CD4-positive, alpha-beta memory T cell (primary cell): ENCODE results near the gene ACTL8. TPM values are rescaled to one million over a fixed set of nuclear protein-coding genes. Genes with fewer than 3 reads are reported as not detected.
A peak's percentile ranks its signal among the peaks of the same experiment; 100 is the strongest.

ENCODE experiments used
- CTCF ChIA-PET: fragments of 350-600 bp; sonication (Branson Sonifier 250); formaldehyde crosslinking; loops from one replicate; lab custom pipeline; 2021; ENCODE audit warnings: inconsistent platforms; ENCODE audit not compliant: partially characterized antibody; lab: Charles Lee
- POLR2A ChIA-PET: fragments of 350-600 bp; sonication (Branson Sonifier 250); formaldehyde crosslinking; loops from one replicate; lab custom pipeline; 2021; ENCODE audit not compliant: partially characterized antibody; lab: Charles Lee
- DNase-seq, 5 donors: peaks; one replicate each; pipeline versions ENCODE4 v3.0.0 to v3.0.0-alpha.2; 2020 to 2022; ENCODE audit warnings: mixed read lengths in 1 of 5
- H3K27ac ChIP-seq: one replicate; pipeline ENCODE4 v1.7.0; 2013; ENCODE audit warnings: low read depth, low read length
- H3K27me3 ChIP-seq: 2 replicates; pipeline ENCODE4 v1.7.0; 2013; ENCODE audit warnings: mild to moderate bottlenecking, low read length, moderate library complexity; ENCODE audit not compliant: insufficient read depth
- H3K36me3 ChIP-seq: 2 replicates; pipeline ENCODE4 v1.7.0; 2013; ENCODE audit warnings: mild to moderate bottlenecking, low read length, moderate library complexity; ENCODE audit not compliant: insufficient read depth
- H3K4me1 ChIP-seq: 2 replicates; pipeline ENCODE4 v1.7.0; 2013; ENCODE audit warnings: mild to moderate bottlenecking, low read length, moderate library complexity; ENCODE audit not compliant: insufficient read depth
- H3K4me3 ChIP-seq, 2 donors: one replicate each; pipeline ENCODE4 v1.7.0; 2013; ENCODE audit warnings: low read length in 2 of 2, mild to moderate bottlenecking in 1 of 2
- H3K9me3 ChIP-seq, 2 donors: one replicate each; pipeline ENCODE4 v1.7.0; 2013; ENCODE audit warnings: low read length in 2 of 2, control low read depth in 1 of 2; ENCODE audit not compliant: control insufficient read depth in 1 of 2
- H3K27ac Mint-ChIP-seq, 7 donors: one replicate each; pipeline ENCODE4 v1.8.0; 2020 to 2021; ENCODE audit warnings: mixed read lengths in 7 of 7, mild to moderate bottlenecking in 6 of 7, inconsistent platforms in 3 of 7, moderate library complexity in 3 of 7
- H3K27me3 Mint-ChIP-seq, 2 donors: one replicate each; pipeline ENCODE4 v1.8.0; 2020 to 2021; ENCODE audit warnings: mixed read lengths in 2 of 2
- H3K36me3 Mint-ChIP-seq, 2 donors: one replicate each; pipeline ENCODE4 v1.8.0; 2020 to 2021; ENCODE audit warnings: mixed read lengths in 2 of 2, inconsistent platforms in 1 of 2, mild to moderate bottlenecking in 1 of 2
- H3K4me1 Mint-ChIP-seq, 4 donors: one replicate each; pipeline ENCODE4 v1.8.0; 2020 to 2021; ENCODE audit warnings: mixed read lengths in 4 of 4, mild to moderate bottlenecking in 1 of 4
- H3K4me3 Mint-ChIP-seq, 8 donors: one replicate each; pipeline ENCODE4 v1.8.0; 2020 to 2021; ENCODE audit warnings: mixed read lengths in 8 of 8, mild to moderate bottlenecking in 7 of 8, moderate library complexity in 6 of 8, inconsistent platforms in 3 of 8
- H3K9me3 Mint-ChIP-seq, 8 donors: one replicate each; pipeline ENCODE4 v1.8.0; 2020 to 2021; ENCODE audit warnings: mixed read lengths in 8 of 8, mild to moderate bottlenecking in 5 of 8, inconsistent platforms in 3 of 8, moderate library complexity in 1 of 8
- intact Hi-C: fragments of 100-400 bp; cut with micrococcal nuclease; formaldehyde crosslinking; loops from one replicate; pipeline ENCODE4 v1.15.1; 2023
- polyA plus RNA-seq, 2 donors: library from polyadenylated mRNA; unstranded; fragments of 300-500 nt; fragmentation: Illumina TruSeq; gene quantifications; one replicate each; pipeline ENCODE4 v1.2.3, GENCODE V29; 2021
- total RNA-seq, 2 experiments: library from RNA; stranded (reverse); gene quantifications; one replicate each; pipeline ENCODE4 v1.2.3, GENCODE V29; 2021

The ACTL8 gene
- total and polyA plus RNA-seq, 4 experiments from 2014 or later = not detected

- H3K4me1 ChIP-seq = no peaks in the 10 kb centered on the region
- intact Hi-C loops = no loop called here
- Mint-ChIP-seq H3K9me3 (peaks cover 0 to 6% (median 4%) of the 10 kb centered on the region in 8 donors), H3K4me1 (no peaks in the 10 kb centered on the region), H3K27me3 (peaks cover 0 to under 1% of the 10 kb centered on the region in 2 donors), H3K27ac (peak overlapping the region in 1 of 7 donors; percentile 37), H3K4me3 (no peak overlapping the region), H3K36me3 (no peaks in the 10 kb centered on the region)
- no peaks in the 10 kb centered on the region for H3K9me3 ChIP-seq
- H3K27me3 ChIP-seq = no peaks in the 10 kb centered on the region
- no peaks in the 10 kb centered on the region for H3K36me3 ChIP-seq
- ChIA-PET POLR2A (no interaction called here), CTCF (no interaction called here)
- H3K27ac ChIP-seq = no peak overlapping the region
- no peak overlapping the region for H3K4me3 ChIP-seq
- DNase-seq = no peak
These were observed 111.0 kb downstream of the ACTL8 start for GRCh38 chr1:17865912-17866739.

- ChIA-PET POLR2A (no interaction called here), CTCF (no interaction called here)
- H3K27ac ChIP-seq = no peak overlapping the region
- no peaks in the 10 kb centered on the region for H3K9me3 ChIP-seq
- H3K27me3 ChIP-seq = no peaks in the 10 kb centered on the region
- no peaks in the 10 kb centered on the region for H3K4me1 ChIP-seq
- no peak overlapping the region for H3K4me3 ChIP-seq
- no peak for DNase-seq
- Mint-ChIP-seq H3K4me3 (no peak overlapping the region), H3K27ac (no peak overlapping the region), H3K27me3 (no peaks in the 10 kb centered on the region), H3K9me3 (peaks cover 0 to 6% (median 4%) of the 10 kb centered on the region in 8 donors), H3K36me3 (no peaks in the 10 kb centered on the region), H3K4me1 (no peaks in the 10 kb centered on the region)
- no peaks in the 10 kb centered on the region for H3K36me3 ChIP-seq
- intact Hi-C loops = no loop called here
These were observed 111.6 kb downstream of the ACTL8 start for GRCh38 chr1:17866740-17867029.

DNA sequence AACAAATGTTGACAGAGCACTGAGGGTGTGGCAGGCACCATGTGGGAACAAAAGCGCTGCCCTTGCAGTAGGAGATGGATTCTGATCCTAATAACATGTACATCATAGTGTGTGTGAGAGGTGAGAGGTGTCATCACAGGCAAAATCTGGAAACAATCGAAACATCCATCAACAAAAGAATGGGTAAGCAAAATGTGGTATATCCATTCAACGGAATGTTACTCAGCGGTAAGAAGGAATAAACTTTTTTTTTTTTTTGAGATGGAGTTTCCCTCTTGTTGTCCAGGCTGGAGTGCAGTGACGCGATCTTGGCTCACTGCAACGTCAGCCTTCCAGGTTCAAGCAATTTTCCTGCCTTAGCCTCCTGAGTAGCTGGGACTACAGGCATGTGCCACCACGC is 112.3 kb downstream of the ACTL8 start:
- intact Hi-C loops = no loop called here
- Mint-ChIP-seq H3K4me1 (no peaks in the 10 kb centered on the region), H3K27me3 (no peaks in the 10 kb centered on the region), H3K4me3 (no peak overlapping the region), H3K27ac (no peak overlapping the region), H3K36me3 (no peaks in the 10 kb centered on the region), H3K9me3 (peaks cover 0 to 6% (median 5%) of the 10 kb centered on the region in 8 donors)
- H3K36me3 ChIP-seq = no peaks in the 10 kb centered on the region
- H3K4me3 ChIP-seq = no peak overlapping the region
- POLR2A ChIA-PET = no interaction called here
- no peaks in the 10 kb centered on the region for H3K9me3 ChIP-seq
- no peak overlapping the region for H3K27ac ChIP-seq
- no peak for DNase-seq
- CTCF ChIA-PET = no interaction called here
- H3K4me1 ChIP-seq = no peaks in the 10 kb centered on the region
- no peaks in the 10 kb centered on the region for H3K27me3 ChIP-seq

DNA sequence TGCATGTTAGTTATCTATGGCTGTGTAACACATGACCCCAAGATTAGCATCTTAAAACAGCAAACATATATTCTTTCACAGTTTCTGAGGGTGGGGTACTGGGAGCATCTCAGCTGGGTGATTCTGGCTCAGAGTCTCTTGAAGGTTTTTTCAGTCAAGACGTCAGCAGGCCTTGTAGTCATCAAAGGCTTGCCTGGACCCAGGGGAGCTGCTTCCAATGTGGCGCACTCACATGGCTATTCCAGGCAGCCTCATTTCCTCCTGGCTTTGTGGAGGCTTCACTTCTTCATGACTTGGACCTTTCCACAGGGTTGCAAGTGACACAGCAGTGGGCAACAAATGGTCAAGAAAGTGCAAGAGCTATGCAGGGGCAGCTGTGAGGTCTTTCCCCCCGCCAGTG is 114.7 kb downstream of the ACTL8 start:
- Mint-ChIP-seq H3K4me3 (no peak overlapping the region), H3K9me3 (peaks cover 0 to 6% (median 5%) of the 10 kb centered on the region in 8 donors), H3K27ac (no peak overlapping the region), H3K4me1 (no peaks in the 10 kb centered on the region), H3K36me3 (no peaks in the 10 kb centered on the region), H3K27me3 (no peaks in the 10 kb centered on the region)
- intact Hi-C loops = no loop called here
- no peak overlapping the region for H3K27ac ChIP-seq
- no peaks in the 10 kb centered on the region for H3K27me3 ChIP-seq
- no peaks in the 10 kb centered on the region for H3K9me3 ChIP-seq
- ChIA-PET CTCF (no interaction called here), POLR2A (no interaction called here)
- no peak overlapping the region for H3K4me3 ChIP-seq
- no peaks in the 10 kb centered on the region for H3K4me1 ChIP-seq
- DNase-seq = no peak
- no peaks in the 10 kb centered on the region for H3K36me3 ChIP-seq

DNA sequence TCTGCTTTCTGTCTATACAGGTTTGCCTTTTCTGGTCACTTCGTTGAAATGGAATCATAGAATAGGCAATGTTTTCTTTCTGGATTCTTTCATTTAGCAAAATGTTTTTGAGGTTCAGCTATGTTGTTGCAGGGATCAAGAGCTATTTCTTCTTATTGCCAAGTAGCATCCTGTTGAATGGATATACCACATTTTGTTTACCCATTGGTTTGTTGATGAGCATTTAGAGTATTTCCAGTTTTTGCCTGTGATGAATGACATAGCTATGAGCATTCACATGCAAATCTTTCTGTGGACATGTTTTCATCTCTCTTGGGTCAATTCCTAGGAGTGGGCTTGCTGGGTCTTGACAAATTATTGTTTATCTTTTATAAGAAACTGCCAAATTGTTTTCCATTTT is 115.5 kb downstream of the ACTL8 start:
- no peaks in the 10 kb centered on the region for H3K36me3 Mint-ChIP-seq
- H3K36me3 ChIP-seq = no peaks in the 10 kb centered on the region

DNA sequence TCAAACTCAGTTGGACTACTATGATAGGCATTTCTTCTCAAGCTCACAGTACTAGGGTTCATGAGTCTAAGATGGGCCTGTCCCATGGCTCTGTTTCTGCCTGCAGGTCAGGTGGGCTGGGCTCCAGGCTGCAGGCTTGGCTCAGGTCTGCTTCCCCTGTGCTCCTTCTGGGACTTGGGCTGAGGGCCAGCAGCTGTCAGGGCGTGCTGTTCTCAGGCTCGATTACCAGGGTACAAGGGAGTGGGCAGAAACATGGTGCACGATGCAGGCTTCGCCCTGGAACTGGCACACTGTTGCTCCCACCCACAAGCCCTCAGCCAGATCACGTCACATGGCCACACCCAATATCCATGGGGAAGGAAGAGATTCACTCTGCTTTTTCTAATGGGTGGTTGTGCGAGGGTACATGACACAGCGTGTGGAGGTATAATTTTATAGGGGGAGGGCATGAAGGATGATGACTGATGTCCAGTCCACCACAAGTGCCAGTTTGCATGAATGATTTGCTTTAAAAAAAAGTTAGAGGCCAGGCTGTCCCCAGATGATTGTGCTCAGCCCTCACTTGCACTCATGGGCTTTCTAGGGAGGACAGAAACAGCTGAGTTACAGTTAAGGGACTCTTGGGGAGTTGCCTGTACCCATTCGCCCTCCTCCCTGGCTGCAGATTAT is 118.0 kb downstream of the ACTL8 start:
- Histone ChIP-seq H3K27me3 (no peaks in the 10 kb centered on the region), H3K9me3 (no peaks in the 10 kb centered on the region), H3K4me1 (no peaks in the 10 kb centered on the region), H3K36me3 (no peaks in the 10 kb centered on the region), H3K4me3 (no peak overlapping the region), H3K27ac (no peak overlapping the region)
- CTCF ChIA-PET = no interaction called here
- peak overlapping the region in 1 of 7 donors; percentile 30 for H3K27ac Mint-ChIP-seq
- peaks cover 0 to 5% (median 2%) of the 10 kb centered on the region in 8 donors for H3K9me3 Mint-ChIP-seq
- DNase-seq = no peak
- POLR2A ChIA-PET = no interaction called here
- no peak overlapping the region for H3K4me3 Mint-ChIP-seq
- no peaks in the 10 kb centered on the region for H3K36me3 Mint-ChIP-seq
- peaks cover 0 to 2% (median 0%) of the 10 kb centered on the region in 4 donors for H3K4me1 Mint-ChIP-seq
- intact Hi-C loops = no loop called here
- H3K27me3 Mint-ChIP-seq = peaks cover 1 to 4% of the 10 kb centered on the region in 2 donors

More for the DNA sequence above, 115.5 kb downstream of the ACTL8 start:
- DNase-seq = no peak
- Mint-ChIP-seq H3K27ac (no peak overlapping the region), H3K4me1 (peaks cover 0 to 2% (median 0%) of the 10 kb centered on the region in 4 donors), H3K4me3 (no peak overlapping the region), H3K9me3 (peaks cover 0 to 6% (median 5%) of the 10 kb centered on the region in 8 donors), H3K27me3 (no peaks in the 10 kb centered on the region)
- Histone ChIP-seq H3K9me3 (no peaks in the 10 kb centered on the region), H3K27ac (no peak overlapping the region), H3K4me1 (no peaks in the 10 kb centered on the region), H3K4me3 (no peak overlapping the region), H3K27me3 (no peaks in the 10 kb centered on the region)
- ChIA-PET POLR2A (no interaction called here), CTCF (no interaction called here)
- intact Hi-C loops = no loop called here

GRCh38 chr1:17874231-17874630 is 119.1 kb downstream of the ACTL8 start:
- Mint-ChIP-seq H3K4me3 (no peak overlapping the region), H3K27ac (no peak overlapping the region), H3K36me3 (no peaks in the 10 kb centered on the region), H3K27me3 (peaks cover 1 to 4% of the 10 kb centered on the region in 2 donors), H3K9me3 (peaks cover 0 to 5% (median 2%) of the 10 kb centered on the region in 8 donors), H3K4me1 (peaks cover 0 to 2% (median 0%) of the 10 kb centered on the region in 4 donors)
- no peak for DNase-seq
- intact Hi-C loops = no loop called here
- no peaks in the 10 kb centered on the region for H3K4me1 ChIP-seq
- H3K27me3 ChIP-seq = no peaks in the 10 kb centered on the region
- H3K9me3 ChIP-seq = no peaks in the 10 kb centered on the region
- H3K4me3 ChIP-seq = no peak overlapping the region
- no peak overlapping the region for H3K27ac ChIP-seq
- H3K36me3 ChIP-seq = no peaks in the 10 kb centered on the region
- CTCF ChIA-PET = no interaction called here
- POLR2A ChIA-PET = no interaction called here
